ELF-1 (cell line): ENCODE data around the gene SSU72.

Source experiments
- DNase-seq: peaks from one replicate; pipeline ENCODE4 v3.0.0-alpha.2; 2016; ENCODE audit warnings: low read depth, low spot score

The SSU72 gene

DNA sequence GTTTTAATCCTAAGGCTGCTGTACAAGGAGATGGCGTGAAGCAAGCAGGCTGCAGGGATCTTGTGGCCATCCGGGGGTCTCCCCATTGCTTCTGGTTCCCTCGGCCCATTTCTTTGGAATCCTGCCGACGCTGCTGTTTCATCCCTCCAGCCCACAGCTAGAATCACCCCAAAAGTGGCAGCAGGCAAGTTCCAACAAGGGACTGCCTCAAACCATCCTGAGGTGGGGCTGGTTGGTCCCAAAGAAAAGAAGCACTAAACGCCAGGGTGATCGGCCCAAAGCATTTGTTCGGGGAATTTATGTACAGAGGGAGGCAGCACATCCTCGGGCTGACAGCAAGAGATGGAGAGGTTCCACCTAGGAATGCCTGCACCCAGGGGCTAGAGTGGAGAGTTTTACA, 36.1 kb upstream of the SSU72 start:
- no peak for DNase-seq

DNA sequence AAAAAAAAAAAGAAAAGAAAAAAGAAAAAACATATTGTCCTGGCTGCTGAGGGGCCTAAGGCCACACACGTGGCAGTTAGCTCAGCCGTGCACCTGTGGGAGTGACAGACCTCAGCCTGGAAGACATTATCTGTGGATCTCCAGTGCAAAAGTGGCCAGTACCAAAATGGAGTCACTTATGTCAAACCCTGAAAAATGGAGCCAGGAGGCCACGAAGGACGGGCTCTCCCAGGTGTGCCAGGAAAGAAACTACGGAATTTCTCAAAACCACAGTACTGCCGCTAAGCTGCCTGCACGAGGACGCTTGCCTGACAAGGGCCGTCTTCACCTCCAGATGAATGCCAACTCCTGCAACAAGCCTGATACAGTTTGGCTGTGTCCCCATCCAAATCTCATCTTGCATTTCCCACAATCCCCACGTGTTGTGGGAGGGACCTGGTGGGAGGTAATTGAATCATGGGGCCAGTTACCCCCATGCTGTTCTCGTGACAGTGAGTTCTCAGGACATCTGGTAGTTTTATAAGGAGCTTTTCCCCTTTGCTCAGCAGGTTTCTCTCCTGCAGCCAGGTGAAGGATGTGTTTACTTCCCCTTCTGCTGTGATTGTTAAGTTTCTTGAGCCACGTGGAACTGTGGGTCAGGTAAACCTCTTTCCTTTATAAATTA, 35.3 kb upstream of the SSU72 start:
- DNase-seq = no peak

DNA sequence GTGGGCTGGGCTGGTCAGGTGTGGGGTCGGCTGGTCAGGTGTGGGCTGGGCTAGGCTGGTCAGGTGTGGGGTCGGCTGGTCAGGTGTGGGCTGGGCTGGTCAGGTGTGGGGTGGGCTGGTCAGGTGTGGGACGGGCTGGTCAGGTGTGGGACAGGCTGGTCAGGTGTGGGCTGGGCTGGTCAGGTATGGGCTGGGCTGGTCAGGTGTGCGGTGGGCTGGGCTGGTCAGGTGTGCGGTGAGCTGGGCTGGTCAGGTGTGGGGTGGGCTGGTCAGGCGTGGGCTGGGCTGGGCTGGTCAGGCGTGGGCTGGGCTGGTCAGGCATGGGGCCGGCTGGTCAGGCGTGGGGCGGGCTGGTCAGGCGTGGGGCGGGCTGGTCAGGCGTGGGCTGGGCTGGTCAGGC, 31.6 kb upstream of the SSU72 start:
- DNase-seq = no peak

DNA sequence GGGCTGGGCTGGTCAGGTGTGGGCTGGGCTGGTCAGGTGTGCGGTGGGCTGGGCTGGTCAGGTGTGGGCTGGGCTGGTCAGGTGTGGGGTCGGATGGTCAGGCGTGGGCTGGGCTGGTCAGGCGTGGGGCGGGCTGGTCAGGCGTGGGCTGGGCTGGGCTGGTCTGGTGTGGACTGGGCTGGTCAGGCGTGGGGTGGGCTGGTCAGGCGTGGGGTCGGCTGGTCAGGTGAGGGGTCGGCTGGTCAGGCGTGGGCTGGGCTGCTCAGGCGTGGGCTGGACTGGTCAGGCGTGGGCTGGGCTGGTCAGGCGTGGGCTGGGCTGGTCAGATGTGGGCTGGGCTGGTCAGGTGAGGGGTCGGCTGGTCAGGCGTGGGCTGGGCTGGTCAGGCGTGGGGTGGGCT, 31.1 kb upstream of the SSU72 start:
- DNase-seq = no peak

DNA sequence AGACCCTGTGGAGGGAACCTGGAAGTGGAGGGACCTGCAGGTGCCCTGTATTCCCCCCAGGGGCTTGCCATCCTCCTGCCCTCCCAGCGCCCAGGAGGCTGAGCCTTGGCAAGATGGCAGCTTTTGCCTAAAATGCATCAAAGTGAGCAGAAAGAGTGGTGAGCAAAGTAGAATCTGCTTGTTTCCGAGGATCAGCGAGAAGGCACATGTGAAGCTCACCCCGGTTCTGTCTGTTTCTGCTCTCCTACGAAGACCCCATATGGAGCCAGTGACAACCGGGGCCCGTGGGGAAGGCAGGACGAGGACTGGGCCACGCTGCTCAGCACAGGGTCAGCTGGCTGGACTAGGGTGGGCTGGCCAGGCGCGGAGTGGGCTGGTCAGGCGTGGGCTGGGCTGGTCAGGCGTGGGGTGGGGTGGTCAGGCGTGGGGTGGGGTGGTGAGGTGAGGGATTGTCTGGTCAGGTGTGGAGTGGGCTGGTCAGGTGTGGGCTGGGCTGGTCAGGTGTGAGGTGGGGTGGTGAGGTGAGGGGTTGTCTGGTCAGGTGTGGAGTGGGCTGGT, 30.4 kb upstream of the SSU72 start:
- no peak for DNase-seq

DNA sequence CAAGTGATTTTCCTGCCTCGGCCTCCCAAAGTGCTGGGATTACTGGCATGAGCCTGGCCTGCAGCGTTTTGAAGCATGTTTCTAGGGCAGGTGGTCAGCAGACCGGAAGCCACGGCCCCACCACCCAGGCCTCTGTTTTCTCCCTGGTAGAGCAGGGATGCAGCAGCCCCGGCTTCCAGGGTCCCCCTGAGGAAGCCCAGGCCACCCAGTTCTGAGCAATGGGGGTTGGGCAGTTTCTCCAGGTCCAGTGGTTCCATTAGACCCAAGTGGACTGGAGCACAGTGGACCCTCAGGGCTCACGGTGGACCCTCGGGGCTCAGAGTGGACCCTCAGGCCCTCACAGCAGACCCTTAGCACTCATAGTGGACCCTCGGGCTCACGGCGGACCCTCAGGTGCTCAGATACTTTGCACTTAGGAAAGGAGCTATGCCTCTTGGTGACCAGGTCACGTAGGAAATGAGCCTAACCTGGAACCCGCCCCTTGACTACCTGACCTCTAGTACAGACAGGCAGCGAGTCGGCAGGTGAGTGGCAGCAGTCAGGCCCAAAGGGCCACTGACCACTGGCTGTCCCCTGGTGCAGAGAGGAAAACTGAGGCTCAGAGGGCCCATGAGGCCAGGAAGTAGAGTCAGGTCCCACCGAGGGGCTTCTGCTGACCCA, 29.8 kb upstream of the SSU72 start:
- no peak for DNase-seq

DNA sequence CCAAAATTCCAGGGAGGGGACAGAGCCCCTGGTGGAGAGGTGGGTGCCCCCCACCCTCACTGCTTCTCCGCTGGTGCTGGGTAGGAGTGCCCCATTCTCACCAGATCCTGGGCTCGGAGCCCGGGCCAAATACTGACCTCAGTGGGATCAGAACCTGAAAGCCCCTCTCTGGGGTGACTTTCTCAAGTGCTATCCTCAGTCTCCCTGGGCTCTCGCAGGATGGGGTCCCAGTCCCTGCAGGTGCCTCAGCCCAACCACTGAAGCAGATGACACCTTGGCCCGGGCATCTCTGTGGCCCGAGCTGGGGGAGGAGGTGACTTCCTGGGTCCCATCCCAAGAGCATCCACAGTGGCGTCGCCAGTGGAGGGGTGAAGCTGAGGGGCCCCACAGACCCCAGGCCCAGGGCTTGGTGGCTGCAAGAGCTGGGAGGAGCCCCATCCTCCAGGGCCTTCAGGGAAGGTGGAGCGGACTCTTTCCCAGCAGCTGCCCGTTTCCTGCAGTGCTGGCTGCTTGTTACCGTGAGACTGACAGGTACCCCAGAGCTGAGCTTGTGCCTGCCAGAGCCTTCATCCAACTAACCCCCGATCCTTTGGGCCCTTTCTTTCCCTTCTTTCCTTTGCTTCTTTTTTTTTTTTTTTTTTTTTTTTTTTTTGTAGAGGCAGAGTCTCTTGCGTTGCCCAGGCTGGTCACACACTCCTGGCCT, 29.2 kb upstream of the SSU72 start:
- DNase-seq = no peak

DNA sequence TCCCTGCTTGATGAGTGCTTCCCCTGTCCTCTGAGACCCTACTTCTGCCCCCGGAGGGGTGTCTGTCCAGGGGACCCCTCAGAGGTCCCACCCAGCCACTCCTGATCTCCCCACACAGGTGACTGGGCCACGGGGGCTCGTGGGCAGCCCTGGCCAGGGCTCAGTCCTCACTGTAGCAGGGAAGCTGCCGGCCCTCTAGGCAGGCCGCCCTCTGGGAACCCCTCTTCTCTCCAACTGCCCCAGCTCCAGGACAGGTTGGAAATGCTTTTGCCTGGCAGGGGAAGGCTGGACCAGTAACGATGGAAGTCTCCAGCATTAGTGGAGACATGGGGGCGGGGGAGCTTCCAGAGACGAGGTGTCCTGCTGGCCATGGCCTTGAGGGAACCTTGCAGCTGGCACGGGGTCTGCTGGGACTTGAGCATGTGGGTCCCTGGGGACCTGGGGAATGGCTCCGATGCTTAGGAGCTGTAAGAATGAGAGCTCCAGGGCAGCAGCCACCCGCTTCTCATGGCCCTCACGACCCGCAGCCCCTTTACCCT, 28.4 kb upstream of the SSU72 start:
- DNase-seq = no peak

DNA sequence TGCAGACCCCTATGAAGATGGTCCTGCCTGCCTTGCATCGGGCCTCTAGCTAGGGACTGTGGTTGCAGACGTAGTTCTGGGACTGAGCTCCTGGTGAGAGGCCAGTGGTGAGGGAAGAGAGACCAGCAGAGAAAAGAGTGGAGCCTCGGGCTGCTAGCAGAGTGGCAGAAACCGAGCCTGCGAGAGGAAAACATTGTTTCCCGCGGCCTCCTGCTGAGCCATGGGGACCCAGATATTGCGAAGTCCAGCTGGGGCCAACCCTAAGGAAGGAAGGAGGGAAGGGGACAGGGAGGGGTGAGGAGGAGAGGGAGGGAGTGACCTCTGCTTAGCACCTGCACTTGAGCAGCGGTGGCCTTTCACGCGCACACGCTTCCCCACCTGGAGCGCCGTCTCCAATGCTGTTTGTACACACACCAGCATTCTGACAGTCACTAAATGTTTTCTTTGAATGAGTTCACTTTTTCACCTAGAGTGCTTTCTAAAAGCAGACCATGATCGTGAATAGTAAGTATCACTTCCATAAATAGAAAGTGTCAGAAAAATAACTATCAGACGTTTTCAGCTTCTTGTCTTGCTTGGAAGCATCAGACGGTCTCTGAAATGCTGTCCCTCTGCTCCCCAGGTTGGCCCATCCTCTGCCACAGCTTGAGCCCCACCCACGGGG, 27.8 kb upstream of the SSU72 start:
- DNase-seq = no peak

DNA sequence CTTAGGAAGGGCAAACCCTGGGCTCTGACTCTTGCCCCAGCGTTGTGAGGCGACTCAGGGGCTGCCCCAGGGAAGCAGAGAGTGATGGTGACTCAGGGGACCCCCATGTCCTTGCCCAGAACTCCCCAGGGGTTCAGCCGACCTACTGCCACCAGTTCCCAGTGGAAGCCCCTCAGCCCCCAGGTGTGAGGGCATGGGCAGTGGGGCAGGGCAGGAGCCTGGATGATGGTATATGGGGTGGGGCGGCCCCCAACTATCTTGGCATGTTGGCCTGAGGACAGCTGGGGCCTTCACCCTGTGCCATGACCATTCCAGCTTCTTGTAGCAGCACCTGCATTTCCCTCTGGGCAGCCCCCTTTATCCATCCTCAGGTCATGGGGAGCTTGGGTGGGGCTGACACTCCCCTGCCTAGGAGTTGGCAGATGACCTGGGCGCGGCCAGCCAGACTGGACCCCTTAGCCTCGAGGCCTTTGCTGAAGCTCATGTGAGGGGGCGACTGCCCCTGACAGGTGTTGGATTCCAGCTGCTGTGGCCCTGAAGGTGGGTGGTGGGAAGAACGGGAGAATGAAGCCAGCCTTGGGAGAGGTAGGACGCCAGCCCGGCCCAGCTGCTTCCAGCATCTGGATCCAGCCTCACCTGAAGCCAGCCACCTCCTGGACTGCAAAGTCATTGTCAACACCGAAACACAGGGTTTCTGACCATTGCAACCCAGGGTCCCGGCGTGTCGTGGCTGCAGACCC, 27.1 kb upstream of the SSU72 start:
- DNase-seq = no peak

DNA sequence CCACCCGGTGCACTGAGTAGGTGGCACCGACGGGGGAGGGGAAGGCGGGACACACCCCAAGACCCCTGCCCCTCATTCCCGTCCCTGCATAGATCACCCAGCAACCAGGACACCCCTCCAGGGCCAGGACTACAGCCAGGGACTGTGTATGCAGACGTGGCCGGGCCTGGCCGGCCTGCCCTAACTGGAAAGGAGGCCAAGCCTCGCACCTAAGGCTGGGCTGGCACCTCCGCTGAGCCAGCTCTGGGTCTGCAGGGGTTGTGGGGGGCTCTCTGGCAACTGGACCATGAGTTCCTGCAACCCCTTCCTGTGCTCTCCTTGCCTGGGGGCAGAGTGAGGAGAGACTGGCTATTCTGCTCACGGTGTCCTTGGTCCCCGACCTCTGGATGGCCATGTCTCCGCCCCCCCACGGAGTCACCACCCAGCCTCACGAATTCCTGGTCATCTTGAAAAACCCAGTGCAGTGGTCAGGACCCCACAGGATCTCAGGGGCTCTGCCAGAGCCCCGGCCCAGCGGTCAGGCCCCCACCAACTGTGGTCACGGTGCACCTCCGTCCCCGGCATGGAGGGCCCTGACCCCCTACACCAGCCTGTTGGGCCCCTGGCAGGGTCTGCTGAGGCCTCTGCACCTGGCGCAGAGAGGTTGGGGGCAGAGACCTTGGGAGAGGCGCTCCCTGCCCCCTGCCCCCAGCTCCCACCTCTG, 26.3 kb upstream of the SSU72 start:
- DNase-seq = no peak

DNA sequence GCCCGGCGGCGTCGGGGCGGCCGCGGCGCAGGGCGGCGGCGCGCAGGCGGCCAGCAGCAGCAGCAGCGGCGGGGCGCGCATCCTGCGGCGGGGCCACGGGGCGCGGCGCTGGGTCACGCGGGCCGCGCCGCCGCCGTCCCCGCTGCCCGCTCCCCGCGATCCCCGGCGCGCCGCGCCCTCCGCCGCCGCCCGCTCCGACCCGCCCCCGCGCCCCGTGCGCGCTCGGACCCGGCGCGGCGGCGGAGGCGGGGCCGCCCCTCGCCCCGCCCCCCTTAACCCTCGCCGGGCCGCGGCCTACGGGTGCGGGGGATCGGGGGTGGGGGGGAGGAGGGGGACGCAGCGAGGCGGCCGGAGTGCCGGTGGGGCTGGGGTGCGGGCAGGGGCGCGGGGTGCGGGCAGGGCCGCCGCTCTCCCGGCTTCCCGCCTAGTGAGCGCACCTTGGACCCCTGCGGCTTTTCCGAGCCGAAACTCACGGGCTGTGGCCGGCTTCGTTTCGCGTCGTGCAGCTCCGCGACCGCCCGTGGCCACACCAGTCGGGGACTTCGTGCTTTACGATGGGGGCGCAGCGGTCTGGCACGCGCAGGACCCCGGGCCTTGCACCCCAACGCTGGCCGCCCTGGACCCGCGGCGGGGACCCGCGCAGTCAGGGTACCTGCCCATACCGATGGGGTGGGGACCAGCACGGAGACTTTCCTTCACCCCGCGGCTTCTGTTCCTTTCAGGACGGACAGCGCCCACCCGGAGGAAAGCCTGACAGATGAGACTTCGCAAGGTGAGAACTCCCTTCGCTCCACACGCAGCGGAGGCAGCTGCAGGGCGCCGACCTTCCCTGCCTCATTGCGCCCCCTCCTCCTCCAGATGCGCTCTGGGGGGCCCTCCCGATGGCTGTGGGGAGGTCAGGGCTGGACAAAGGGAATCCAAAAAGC, 25.5 kb upstream of the SSU72 start, which contains the start of gene FNDC10:
FNDC10 (minus strand) TSS at position 201 of the 926 bp plus-strand sequence; CDS start at position 81, 120 bp downstream.
- peak; percentile 52 for DNase-seq

DNA sequence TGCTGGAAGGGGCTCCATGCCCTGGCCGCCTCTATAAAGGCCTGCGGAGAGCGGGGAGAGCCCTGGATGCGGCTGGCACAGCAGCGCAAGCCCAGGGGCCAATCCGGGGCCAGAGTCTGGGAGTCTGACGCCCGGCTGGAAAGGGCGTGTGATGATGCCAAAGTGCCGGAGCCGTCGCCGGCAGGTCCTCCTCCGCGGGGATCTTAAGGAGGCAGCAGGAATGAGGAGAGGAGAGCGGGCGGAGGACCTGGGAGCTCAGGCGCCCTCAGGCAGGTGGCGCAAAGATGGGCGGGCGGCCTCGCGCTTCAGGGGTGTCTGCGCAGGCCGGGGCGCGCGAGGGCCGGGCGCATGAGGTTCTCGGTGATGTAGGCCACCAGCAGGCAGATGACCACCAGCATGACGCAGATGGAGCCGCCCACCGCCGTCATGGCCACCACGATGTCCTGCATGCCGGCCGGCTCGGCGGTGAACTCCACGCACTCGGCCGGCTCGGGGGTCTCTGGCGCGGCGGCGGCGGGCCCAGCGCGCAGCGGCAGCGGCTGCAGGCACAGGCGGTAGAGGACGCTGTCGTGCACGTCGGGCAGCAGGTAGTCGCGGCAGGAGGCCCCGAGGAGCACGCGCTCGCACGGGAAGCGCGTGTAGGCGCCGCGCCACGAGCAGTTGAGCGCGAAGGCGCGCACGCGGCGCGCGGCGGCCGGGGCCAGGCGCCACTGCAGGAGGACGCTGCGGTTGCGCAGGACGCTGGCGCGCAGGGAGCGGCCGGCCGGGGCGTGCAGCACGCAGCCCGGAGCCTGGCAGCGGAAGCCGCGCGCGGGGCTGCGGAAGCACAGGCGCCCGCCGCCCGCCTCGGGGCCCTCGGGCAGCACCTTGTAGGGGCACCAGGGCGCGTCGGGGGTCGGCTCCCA, 24.6 kb upstream of the SSU72 start:
- peak; percentile 51 for DNase-seq

DNA sequence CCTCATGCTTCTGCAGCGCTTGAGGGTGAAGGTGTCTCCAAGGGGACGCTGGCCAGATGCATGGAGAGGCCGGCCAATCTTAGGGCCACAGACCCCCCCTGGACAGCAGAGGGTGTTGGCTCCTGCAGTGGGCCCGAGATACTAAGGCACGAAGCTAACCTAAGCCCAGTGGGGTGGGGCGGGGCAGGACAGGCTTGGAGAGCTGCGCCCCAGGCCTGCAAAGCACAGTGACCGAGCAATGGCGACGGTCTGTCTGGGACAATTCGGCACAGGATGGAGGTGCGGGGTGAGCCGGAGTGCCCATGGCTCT, 24.0 kb upstream of the SSU72 start:
- DNase-seq = no peak

DNA sequence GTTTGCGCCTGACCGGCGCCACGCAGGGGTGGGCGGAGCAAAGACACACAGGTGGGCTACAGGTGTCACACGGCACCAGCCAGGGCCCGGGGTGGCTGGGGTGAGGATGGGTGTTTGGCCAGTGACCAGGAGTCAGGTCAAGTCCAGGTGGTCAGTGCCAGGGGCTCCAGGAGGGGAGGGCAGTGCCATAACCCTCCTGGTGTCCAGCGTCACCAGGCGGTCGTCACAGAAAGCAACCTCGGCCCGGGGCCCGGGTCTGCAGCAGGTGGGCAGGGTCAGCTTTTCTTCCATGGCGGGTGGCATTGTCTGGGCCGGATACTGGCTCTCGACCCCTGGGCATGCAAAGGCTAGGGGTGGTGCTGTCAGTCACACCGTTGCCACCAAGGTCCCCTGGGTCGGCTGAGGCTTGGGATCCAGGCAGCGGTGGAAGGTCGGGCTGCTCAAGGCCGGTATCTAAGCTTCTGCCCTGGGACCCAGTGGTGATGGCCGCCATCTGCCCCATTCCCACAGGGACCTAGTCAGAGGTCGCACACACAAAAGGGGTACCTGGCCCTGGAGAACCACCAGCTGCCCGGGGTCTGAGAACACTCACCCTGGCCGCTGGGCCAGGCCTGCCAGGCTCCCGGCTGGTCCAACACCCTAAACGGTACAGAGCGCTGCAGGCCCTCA, 23.5 kb upstream of the SSU72 start:
- DNase-seq = no peak

DNA sequence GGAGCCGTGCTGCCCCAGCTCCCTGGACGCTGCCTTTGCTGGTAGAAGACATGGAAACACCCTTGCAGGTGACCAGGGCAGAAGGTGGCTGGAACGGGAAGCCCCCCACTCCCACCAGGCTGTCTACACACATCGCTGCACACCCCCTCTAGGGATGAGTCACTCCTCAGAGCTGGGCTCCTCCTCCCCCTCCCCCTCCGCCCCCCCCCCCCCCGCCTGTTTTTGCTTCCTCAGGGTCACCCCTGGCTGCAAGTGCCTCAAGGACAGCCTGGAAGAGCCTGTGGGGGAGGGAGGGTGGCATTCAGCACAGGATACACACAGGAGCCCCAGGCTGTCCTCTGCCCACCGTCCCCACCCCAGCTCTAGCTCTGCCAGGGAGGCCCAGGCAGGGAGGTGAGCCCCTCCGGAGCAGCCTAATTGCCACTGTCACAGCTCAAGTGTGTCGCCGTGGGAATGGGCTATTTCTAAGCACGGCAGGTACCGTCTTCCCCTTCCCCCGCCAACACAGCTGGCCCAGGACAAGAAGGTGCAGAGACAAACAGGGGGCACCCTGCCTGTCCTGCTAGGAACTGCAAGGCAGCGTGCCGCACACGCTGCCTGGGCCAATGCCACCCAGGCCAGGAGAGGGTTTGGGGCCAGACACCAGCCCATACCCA, 22.7 kb upstream of the SSU72 start:
- DNase-seq = peak; percentile 57

DNA sequence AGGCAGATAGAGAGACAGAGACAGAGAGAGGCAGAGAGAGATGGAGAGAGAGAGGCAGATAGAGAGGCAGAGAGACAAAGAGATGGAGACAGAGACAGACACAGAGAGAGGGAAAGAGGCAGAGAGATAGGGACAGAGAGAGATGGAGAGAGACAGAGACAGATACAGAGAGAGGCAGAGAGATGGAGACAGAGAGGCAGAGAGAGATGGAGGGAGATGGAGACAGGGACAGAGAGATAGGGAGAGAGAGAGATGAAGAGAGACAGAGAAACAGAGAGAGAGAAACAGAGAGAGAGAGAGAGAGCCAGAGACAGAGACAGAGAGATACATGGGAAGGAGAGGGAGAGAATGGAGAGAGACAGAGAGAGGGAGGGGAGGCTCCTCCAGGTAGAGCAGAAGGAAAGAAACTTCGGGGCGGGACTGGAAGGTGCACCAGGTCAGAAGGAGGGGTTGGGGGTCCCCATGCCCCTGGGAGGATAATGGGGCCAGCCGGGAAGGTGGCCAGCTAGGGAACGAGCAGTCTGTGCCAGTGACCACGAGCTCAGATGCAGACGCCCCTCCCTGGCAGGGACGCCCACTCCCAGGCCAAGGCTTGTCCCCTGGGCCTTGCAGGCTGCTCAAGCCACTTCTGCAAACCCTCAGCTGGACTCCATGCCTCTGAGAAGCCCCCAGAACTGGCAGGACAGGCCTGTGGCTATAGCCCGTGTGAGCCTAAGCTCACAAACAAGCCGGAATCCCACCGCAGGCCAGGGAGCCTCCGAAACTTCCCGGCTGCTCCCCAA, 22.0 kb upstream of the SSU72 start:
- DNase-seq = no peak
